ENCODE results near the gene SPAG6. TPM values are rescaled to one million over a fixed set of nuclear protein-coding genes. Genes with fewer than 3 reads are reported as not detected.
A peak's percentile ranks its signal among the peaks of the same experiment; 100 is the strongest.

SPAG6 gene
- total RNA-seq, 1 experiment from 2014 or later, result 0.79 TPM

GRCh38 chr10:22310928-22311327, 34.4 kb upstream of the SPAG6 start:
- H3K27me3 ChIP-seq (replicated peaks; ENCODE audit: control insufficient read depth, insufficient read depth, low read length), result no peaks in the 10 kb centered on the region
- Mint-ChIP-seq H3K36me3 (ENCODE audit: insufficient read depth, unreplicated experiment) (peaks cover 6% of the 10 kb centered on the region), H3K4me1 (ENCODE audit: low read depth, unreplicated experiment) (no peaks in the 10 kb centered on the region), H3K27ac (ENCODE audit: unreplicated experiment) (no peak overlapping the region), H3K27me3 (ENCODE audit: insufficient read depth, unreplicated experiment) (no peaks in the 10 kb centered on the region), H3K9me3 (ENCODE audit: unreplicated experiment) (no peaks in the 10 kb centered on the region), H3K4me3 (ENCODE audit: unreplicated experiment) (no peak overlapping the region)
- BruUV-seq (replicated peaks), result no TSS peak
- POLR2A ChIA-PET, result no interaction called here
- no peak overlapping the region for H3K4me3 ChIP-seq (ENCODE audit: low read depth, low read length)
- TF ChIP-seq, protein P1, sequence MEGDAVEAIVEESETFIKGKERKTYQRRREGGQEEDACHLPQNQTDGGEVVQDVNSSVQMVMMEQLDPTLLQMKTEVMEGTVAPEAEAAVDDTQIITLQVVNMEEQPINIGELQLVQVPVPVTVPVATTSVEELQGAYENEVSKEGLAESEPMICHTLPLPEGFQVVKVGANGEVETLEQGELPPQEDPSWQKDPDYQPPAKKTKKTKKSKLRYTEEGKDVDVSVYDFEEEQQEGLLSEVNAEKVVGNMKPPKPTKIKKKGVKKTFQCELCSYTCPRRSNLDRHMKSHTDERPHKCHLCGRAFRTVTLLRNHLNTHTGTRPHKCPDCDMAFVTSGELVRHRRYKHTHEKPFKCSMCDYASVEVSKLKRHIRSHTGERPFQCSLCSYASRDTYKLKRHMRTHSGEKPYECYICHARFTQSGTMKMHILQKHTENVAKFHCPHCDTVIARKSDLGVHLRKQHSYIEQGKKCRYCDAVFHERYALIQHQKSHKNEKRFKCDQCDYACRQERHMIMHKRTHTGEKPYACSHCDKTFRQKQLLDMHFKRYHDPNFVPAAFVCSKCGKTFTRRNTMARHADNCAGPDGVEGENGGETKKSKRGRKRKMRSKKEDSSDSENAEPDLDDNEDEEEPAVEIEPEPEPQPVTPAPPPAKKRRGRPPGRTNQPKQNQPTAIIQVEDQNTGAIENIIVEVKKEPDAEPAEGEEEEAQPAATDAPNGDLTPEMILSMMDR (IDR thresholded peaks at IDR 0.05; ENCODE audit: insufficient read depth in 1 of 2, low read depth in 1 of 2, low read length in 1 of 2, severe bottlenecking in 1 of 2, unreplicated experiment in 1 of 2), result no peak
- H3K4me1 ChIP-seq, result no peaks in the 10 kb centered on the region
- no peaks in the 10 kb centered on the region for H3K9me3 ChIP-seq
- no peaks in the 10 kb centered on the region for H3K36me3 ChIP-seq (ENCODE audit: control insufficient read depth, insufficient read depth, low read length)
- DNase-seq, result no peak
- intact Hi-C loops (cut with micrococcal nuclease; ENCODE audit: unreplicated experiment), result loop anchor here (10.0 kb wide), 1 partner anchor 206 kb away; no protein-coding TSS in a partner anchor
- CTCF ChIA-PET, result no interaction called here

GRCh38 chr10:22314852-22315251, 30.4 kb upstream of the SPAG6 start:
- H3K27me3 ChIP-seq (replicated peaks; ENCODE audit: control insufficient read depth, insufficient read depth, low read length), result no peaks in the 10 kb centered on the region
- H3K27me3 Mint-ChIP-seq (ENCODE audit: insufficient read depth, unreplicated experiment), result no peaks in the 10 kb centered on the region
- H3K9me3 ChIP-seq, result no peaks in the 10 kb centered on the region
- ChIA-PET POLR2A (no interaction called here), CTCF (interaction anchor here (1.0 kb wide), 1 partner anchor 211 kb away, joined by 3 read pairs; no protein-coding TSS in a partner anchor)
- H3K9me3 Mint-ChIP-seq (ENCODE audit: unreplicated experiment), result no peaks in the 10 kb centered on the region
- peaks cover 6% of the 10 kb centered on the region for H3K4me1 Mint-ChIP-seq (ENCODE audit: low read depth, unreplicated experiment)
- intact Hi-C loops (cut with micrococcal nuclease; ENCODE audit: unreplicated experiment), result loop anchor here (10.0 kb wide), 1 partner anchor 210 kb away; no protein-coding TSS in a partner anchor
- no TSS peak for BruUV-seq (replicated peaks)
- TF ChIP-seq, protein P1 (IDR thresholded peaks at IDR 0.05; ENCODE audit: insufficient read depth in 1 of 2, low read depth in 1 of 2, low read length in 1 of 2, severe bottlenecking in 1 of 2, unreplicated experiment in 1 of 2), result no peak
- peaks cover 8% of the 10 kb centered on the region for H3K36me3 Mint-ChIP-seq (ENCODE audit: insufficient read depth, unreplicated experiment)
- DNase-seq, result no peak
- no peaks in the 10 kb centered on the region for H3K36me3 ChIP-seq (ENCODE audit: control insufficient read depth, insufficient read depth, low read length)
- H3K27ac Mint-ChIP-seq (ENCODE audit: unreplicated experiment), result no peak overlapping the region
- peak overlapping the region; percentile 94 for H3K4me3 Mint-ChIP-seq (ENCODE audit: unreplicated experiment)
- H3K4me1 ChIP-seq, result peaks cover 8% of the 10 kb centered on the region; the same call in 1 of the 2 replicates
- no peak overlapping the region for H3K4me3 ChIP-seq (ENCODE audit: low read depth, low read length)

DNA sequence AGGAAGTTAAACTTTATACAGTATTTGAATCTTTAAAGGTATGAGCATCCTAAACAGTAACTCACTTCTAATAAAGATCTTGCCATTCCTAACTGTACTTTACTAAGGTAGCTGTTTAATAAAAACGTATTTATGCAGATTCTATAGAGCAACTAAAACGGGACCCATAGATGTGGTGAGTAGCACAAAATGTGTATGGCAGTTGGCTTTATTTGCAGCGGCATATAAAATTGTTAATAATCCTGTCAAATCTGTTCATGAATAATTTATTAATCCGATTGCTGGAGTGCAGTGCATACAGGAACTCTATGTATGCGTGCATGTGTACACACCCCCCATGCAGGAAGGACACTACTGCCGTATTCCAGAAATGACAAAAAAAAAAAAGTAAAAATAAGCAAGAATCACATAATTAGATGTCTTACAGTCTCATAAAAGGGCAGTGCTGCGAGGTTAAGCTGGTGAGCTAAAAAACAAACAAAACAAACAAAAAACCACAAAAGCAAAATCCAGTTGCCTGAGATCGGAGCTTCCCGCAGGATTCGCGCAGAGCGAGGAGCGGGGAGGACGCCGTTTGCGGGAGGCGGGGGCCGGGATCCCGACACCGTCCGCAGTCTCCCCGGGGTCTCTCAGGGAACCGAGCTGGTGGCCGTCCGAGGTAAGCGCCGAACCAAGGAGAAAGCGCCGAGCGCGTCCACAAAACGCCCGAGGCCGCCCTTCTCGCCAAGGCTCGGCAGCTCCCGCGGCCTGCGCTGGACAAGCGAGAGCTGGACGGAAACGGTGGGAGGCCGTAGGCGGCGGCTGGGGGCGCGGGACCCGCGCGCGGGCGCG, 29.6 kb upstream of the SPAG6 start:
- H3K36me3 Mint-ChIP-seq (ENCODE audit: insufficient read depth, unreplicated experiment), result peaks cover 14% of the 10 kb centered on the region
- no peaks in the 10 kb centered on the region for H3K9me3 Mint-ChIP-seq (ENCODE audit: unreplicated experiment)
- H3K27me3 Mint-ChIP-seq (ENCODE audit: insufficient read depth, unreplicated experiment), result no peaks in the 10 kb centered on the region
- DNase-seq, result peak in 1 of 2 experiments; percentile 67
- peak overlapping the region; percentile 95 for H3K27ac Mint-ChIP-seq (ENCODE audit: unreplicated experiment)
- intact Hi-C loops (cut with micrococcal nuclease; ENCODE audit: unreplicated experiment), result loop anchor here (1.0 to 10.0 kb wide), 5 partner anchors 25 to 327 kb away; partner anchors contain the start of gene DNAJC1
- ChIA-PET POLR2A (interaction anchor here (0.7 to 1.7 kb wide), 8 partner anchors 8 to 312 kb away, joined by 3 to 16 read pairs (median 4); partner anchors contain the start of gene DNAJC1), CTCF (interaction anchor here (0.8 to 1.1 kb wide), 3 partner anchors 25 to 211 kb away, joined by 3 to 6 read pairs (median 3); no protein-coding TSS in a partner anchor)
- peaks cover 6% of the 10 kb centered on the region for H3K4me1 Mint-ChIP-seq (ENCODE audit: low read depth, unreplicated experiment)
- BruUV-seq (replicated peaks), result no TSS peak
- Histone ChIP-seq H3K27me3 (replicated peaks; ENCODE audit: control insufficient read depth, insufficient read depth, low read length) (no peaks in the 10 kb centered on the region), H3K4me3 (ENCODE audit: low read depth, low read length) (peak overlapping the region; percentile 77), H3K36me3 (ENCODE audit: control insufficient read depth, insufficient read depth, low read length) (no peaks in the 10 kb centered on the region), H3K9me3 (no peaks in the 10 kb centered on the region), H3K4me1 (peaks cover 11% of the 10 kb centered on the region; the same call in 1 of the 2 replicates)
- peak overlapping the region; percentile 94 for H3K4me3 Mint-ChIP-seq (ENCODE audit: unreplicated experiment)
- TF ChIP-seq, protein P1 (IDR thresholded peaks at IDR 0.05; ENCODE audit: insufficient read depth in 1 of 2, low read depth in 1 of 2, low read length in 1 of 2, severe bottlenecking in 1 of 2, unreplicated experiment in 1 of 2), result no peak

Measured in Caco-2 (cell line).